Left renal cortex interstitium (tissue), 4 donors: ENCODE measurements around the gene IL9R. TPM values are rescaled to one million over a fixed set of nuclear protein-coding genes. Genes with fewer than 3 reads are reported as not detected.
"Not testable (repeated sequence)": the region's sequence is repeated elsewhere in the genome, so short reads cannot be mapped to it uniquely, and the experiment has no call there.

Experiments
- DNase-seq, 4 donors: peaks; one replicate each; pipeline ENCODE4 v3.0.0-alpha.2; 2013; ENCODE audit warnings: low read depth in 4 of 4, low spot score in 2 of 4, missing footprints in 1 of 4
- polyA plus RNA-seq, 4 donors: library from polyadenylated mRNA; unstranded; fragments of 120-200 nt; gene quantifications; one replicate each; pipeline ENCODE4 v1.2.1, GENCODE V29; 2013; ENCODE audit not compliant: insufficient read length in 4 of 4

The IL9R gene
- polyA plus RNA-seq, result under 1 TPM in 2 of 4 donors, not detected in 2; 0.13 to 0.25 TPM

DNA sequence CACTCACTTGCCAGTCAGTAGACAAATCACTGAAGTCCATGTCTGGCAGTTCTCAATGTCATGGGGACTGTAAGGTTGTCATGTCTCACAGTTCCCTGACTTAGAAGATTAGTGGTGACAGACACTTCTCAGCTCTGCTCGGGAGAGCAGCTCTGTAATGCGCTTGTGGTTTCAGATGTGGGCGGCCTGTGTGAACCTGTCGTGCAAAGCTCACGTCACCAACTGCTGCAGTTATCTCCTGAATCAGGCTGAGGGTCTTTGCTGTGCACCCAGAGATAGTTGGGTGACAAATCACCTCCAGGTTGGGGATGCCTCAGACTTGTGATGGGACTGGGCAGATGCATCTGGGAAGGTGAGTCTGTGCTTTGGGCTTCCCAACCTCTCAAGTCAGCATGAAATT lies at the start of gene IL9R:
IL9R (plus strand) TSS at position 261 of the 400 bp plus-strand sequence; CDS start at position 325, 64 bp downstream.
- DNase-seq, result no peak

GRCh38 chrX:155949098-155949497 lies 48.4 kb upstream of the IL9R start:
- DNase-seq, result no peak

- DNase-seq, result no peak
Measured at GRCh38 chrX:155951237-155951789, 46.2 kb upstream of the IL9R start.

DNA sequence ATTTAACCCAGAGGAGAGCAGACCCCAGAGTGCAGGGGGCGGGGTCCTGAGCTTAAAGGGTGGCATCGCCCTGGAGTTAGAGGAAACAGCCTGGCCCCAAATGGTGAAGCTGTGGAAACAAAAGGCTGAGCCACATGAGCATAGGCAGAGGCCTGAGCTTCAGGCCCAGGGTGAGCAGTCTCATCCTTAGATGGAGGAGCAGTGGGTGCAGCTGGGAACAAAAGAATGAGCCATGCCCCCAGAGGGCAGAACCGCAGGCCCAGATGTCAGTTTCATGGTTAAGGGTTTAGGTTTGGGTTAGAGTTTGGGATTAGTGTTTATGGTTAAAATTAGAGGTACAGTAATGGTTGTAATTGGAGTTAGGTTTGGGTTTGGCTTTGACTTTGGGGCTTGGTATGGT lies 44.4 kb upstream of the IL9R start:
- DNase-seq, result no peak

DNA sequence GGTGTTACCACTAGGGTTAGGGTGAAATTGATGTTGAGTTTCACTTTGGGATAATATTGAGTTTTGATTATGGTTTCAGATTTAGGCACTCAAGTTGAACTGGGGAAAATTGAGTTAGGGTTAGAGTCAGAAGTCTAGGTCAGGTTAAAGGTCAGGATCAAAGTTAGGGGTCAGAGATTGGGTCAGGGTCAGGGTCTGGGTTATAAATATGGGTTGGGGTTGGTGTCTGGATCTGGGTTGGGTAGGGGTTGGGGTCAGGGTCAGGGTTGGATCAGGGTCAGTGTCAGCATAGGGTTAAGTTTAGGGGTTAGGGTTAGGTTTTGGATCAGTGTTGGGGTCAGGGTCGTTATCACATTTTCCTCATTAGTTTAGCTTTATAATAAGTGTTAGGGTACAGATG lies 42.7 kb upstream of the IL9R start:
- DNase-seq, result no peak

- no peak for DNase-seq
Measured at GRCh38 chrX:155956099-155956498, 41.4 kb upstream of the IL9R start.

DNA sequence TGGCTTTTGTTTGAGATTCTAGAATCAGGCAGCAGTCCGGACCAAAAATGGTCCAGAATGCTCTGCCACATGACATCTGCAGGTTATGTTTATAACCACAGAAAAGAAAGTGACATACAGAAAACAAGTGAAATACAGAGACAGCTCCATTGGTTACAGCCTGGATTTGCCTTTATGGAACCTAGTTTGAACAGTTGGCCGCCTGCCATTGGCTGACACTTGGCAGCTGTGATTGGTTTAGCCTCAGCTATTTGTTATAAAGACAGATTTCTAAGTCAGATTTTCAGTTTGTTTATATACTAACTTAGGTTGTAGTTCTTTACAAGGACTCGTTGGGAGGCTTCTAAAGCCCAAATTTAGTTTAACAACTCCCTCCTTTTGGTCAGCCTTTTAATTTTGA lies 40.8 kb upstream of the IL9R start:
- no peak for DNase-seq

- DNase-seq, result no peak
Measured at GRCh38 chrX:155957843-155958242, 39.7 kb upstream of the IL9R start.

DNA sequence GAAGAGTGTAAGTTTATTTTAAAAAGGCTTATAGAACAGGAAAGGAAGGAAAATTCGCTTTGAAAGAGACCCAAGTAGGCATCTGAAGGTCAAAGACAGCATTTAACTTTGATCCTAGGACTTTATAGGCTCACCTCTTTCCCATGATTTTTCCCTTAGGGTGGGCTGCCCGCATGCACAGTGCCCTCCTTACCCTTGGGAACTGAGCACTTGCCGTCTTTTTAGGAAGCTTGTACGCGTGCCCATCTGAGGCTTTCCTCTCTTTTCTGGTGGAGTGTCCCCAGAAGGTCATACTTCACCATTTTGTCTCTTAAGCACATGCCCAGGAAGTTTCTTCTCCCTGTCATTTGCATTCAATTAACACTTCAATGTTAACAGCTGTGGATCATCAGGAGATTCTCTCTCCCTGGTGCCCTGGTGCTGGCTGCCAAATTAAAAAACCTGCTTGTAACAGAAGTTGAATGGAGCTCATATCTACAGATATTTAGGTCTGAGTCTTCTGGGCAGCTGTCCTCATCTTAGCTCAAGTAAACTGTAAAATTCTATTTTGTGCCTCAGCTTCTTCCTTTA lies 38.4 kb upstream of the IL9R start:
- DNase-seq, result no peak

DNA sequence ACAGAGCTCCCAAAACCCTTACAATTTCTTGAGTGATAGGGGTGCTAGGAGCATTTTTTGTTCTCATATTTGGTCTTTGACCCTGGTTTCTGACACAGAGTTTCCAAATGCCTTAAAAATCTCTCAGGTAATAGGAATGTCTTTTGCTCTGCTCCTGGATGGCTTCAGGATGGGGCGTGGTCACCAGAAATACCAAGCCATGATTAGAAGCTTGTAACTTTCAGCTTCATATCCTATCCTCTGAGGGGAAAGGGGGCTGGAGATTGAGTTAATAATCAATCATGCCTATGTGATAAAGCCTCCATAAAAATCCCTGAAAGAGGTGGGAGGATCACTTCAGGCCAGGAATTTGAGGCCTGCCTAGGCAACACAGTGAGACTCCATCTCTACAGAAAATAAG lies 34.6 kb upstream of the IL9R start:
- no peak for DNase-seq

- no peak for DNase-seq
Measured at GRCh38 chrX:155966876-155967275, 30.6 kb upstream of the IL9R start.

- DNase-seq, result no peak
Measured at GRCh38 chrX:155967653-155968325, 29.7 kb upstream of the IL9R start.

GRCh38 chrX:155968326-155968661 lies 29.2 kb upstream of the IL9R start:
- DNase-seq, result no peak

DNA sequence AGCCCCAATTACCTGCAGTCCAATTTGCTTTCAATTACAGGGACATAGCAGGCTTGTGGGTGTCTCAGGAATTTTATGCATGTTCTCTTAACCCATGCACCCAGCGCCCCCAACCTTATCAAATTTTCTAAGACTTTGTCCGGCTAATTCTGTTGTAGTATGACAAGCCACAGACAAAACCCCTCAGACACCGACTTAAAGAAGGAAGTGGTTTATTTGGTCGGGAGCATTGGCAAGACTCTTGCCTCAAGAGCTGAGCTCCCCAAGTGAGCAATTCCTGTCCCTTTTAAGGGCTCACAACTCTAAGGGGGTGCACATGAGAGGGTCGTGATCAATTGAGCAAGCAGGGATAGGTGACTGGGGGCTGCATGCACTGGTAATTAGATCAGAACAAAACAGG lies 28.7 kb upstream of the IL9R start:
- no peak for DNase-seq

DNA sequence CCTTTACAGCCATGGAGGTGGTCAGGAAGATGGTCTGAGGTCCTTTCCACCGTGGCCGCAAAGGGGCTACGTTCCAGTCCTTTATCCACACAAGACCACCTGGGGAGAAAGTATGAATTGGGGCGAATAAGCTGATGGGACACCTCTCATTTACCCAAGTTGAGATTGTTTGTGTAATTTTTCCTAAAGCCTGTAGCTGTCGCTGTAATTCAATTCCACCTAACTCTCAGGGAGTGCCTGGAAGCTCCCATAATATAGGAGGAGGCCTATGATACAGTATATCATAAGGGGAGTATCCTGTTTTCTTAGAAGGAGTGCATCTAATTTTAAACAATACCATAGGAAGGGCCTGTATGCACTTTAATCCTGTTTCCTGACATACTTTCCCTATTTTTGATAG lies 25.8 kb upstream of the IL9R start:
- DNase-seq, result not testable (repeated sequence)

DNA sequence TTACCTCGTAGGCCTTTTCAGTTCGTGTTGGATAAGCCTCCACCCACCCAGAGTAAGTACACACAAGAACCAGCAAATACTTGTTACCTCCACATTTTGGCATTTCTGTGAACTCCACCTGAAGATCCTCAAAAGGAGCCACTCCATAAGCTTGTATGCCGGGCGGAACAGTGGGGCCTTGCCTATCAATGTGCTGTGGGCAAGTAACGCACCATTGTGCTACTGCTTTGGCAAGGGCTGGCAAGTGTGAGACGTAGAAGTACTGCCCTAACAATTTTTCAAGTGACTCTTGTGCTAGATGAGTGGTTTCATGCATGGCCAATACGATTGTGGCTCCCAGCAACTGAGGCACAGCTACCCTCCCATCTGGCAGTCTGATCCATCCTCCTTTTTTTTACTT lies 25.3 kb upstream of the IL9R start:
- not testable (repeated sequence) for DNase-seq

DNA sequence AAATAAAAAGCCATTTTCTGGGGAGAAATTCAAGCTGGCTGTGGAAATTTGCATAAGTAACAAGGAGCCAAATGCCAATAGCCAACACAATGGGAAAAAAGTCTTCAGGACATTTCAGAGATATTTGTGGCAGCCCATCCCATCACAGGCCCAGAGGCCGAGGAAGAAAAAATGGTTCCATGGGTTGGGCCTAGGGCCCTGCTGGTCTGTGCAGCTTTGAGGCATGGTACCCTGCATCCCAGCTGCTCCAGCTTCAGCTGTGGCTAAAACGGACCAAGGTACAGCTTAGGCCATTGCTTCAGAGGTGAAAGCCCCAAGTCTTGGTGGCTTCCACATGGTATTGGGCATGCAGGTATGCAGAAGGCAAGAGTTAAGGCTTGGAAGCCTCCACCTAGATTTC lies 14.2 kb upstream of the IL9R start:
- DNase-seq, result no peak

- DNase-seq, result no peak
Measured at GRCh38 chrX:155985208-155985607, 12.3 kb upstream of the IL9R start.

DNA sequence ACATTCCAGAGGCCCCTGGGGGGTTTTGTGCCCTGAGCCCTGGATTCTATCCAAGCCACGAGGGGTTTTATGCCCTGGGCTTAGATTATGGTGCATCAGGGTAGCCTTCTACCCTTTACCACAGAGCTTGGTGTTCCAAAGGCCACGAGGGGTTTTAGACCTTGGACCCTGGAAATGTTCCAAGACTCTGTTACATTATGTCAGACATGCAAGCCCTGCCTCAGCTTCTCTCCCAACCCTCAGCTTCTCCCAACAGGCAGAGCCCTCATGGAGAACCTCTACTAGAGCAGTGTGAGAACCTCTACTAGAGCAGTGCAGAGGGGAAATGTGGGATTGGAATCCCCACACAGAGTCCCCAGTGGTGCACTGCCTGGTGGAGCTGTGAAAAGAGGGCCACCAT lies 10.5 kb upstream of the IL9R start:
- DNase-seq, result not testable (repeated sequence)

DNA sequence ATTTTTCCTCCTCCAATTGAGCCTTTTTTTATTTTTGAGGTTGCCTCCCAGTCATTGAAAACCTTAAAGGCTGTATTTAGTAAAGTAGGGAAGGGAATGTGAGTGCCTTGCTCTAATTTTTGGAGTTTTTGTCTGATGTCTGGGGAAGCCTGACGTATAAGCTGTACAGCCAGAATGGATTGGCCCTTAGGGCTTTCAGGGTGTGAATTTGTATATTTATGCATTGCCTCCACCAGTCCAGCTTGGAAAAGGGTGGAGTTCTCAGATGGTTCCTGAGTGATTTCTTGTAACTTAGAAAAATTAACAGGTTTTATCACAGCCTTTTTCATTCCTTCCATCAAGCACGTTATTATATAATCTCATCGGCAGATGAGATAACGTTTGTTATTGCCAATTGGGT lies 8.6 kb upstream of the IL9R start:
- no peak for DNase-seq

DNA sequence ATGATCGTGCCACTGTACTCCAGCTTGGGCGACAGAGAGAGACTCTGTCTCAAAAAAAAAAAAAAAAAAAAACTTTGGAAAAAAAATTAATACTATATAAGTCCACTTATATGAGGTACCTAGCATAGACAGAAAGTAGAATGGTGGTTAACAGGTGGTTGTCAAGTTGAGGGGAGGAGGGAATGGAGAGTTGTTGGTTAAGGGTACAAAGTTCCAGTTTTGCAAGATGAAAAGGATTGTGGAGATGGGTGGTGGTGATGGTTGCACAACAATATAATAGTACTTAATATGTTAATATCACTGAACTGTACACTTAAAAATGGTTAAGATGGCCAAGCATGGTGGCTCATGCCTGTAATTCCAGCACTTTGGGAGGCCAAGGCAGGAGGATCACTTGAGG lies 4.1 kb upstream of the IL9R start:
- no peak for DNase-seq

DNA sequence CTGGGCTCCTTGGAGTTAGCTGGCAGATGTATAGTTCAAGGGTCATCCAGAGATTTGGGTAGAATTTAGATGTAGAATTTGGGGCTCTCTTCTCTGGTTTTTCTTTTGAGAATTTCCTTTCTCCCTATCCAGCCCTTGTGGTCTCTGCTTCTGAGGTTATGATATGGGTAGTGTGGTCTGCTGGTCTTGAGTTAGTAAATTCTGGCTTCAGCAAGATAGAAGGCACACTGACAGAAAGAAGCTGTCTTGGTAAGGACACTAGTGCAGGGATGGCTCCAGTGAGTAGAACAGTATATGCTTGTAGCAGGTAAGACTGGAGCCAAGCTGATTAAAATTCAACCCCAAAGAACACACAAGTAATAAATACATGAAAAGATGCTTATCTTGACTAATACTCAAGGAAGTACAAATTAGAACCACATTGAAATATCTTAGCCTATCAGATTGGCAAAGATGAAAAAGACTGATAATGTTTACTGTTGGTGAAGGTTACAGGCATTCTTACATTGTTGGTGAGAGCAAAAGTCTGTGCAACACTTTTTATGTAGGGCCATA lies 2.1 kb upstream of the IL9R start:
- DNase-seq, result no peak
